Type B pancreatic cell (in vitro differentiated cells): Measurements from ENCODE around the gene CHST10. TPM values are rescaled to one million over a fixed set of nuclear protein-coding genes. Genes with fewer than 3 reads are reported as not detected.

Experiments used
- DNase-seq: peaks from one replicate; pipeline ENCODE4 v3.0.0; 2021; ENCODE audit warnings: mixed read lengths; ENCODE audit not compliant: unreplicated experiment; ENCODE audit errors: extremely low spot score
- H3K27ac Mint-ChIP-seq: 2 replicates; pipeline ENCODE4 v1.8.0; 2021; ENCODE audit warnings: mild to moderate bottlenecking, mixed read lengths
- H3K27me3 Mint-ChIP-seq: 2 replicates; pipeline ENCODE4 v1.8.0; 2021; ENCODE audit warnings: mixed read lengths
- H3K36me3 Mint-ChIP-seq: 2 replicates; pipeline ENCODE4 v1.8.0; 2021; ENCODE audit warnings: mixed read lengths
- H3K4me1 Mint-ChIP-seq: one replicate; pipeline ENCODE4 v1.8.0; 2021; ENCODE audit warnings: mixed read lengths; ENCODE audit not compliant: unreplicated experiment
- H3K4me3 Mint-ChIP-seq: 2 replicates; pipeline ENCODE4 v1.8.0; 2021; ENCODE audit warnings: mild to moderate bottlenecking, mixed read lengths
- H3K9me3 Mint-ChIP-seq: 2 replicates; pipeline ENCODE4 v1.8.0; 2021; ENCODE audit warnings: mixed read lengths
- CTCF ChIP-seq: fragments of 200-600 bp; sonication (generic); conservative IDR thresholded peaks from 2 replicates; pipeline ENCODE4 v1.5.0; 2021; ENCODE audit warnings: antibody characterized with exemption, mild to moderate bottlenecking
- total RNA-seq: library from RNA; stranded (reverse); gene quantifications from 2 replicates; pipeline ENCODE4 v1.2.1, GENCODE V29; 2021; ENCODE audit warnings: low replicate concordance

The CHST10 gene
- total RNA-seq, 1 donor from 2014 or later: 26.9 TPM

- H3K4me1 Mint-ChIP-seq: peaks cover 24% of the 10 kb centered on the region
- DNase-seq: no peak
- no peak for TF ChIP-seq CTCF
- H3K27ac Mint-ChIP-seq: peak overlapping the region; percentile 69
- no peaks in the 10 kb centered on the region for H3K27me3 Mint-ChIP-seq
- H3K4me3 Mint-ChIP-seq: peak overlapping the region; percentile 94
- H3K36me3 Mint-ChIP-seq: peaks cover 3% of the 10 kb centered on the region
- H3K9me3 Mint-ChIP-seq: no peaks in the 10 kb centered on the region
Measured at GRCh38 chr2:100416397-100416934, 1.0 kb downstream of the CHST10 start.

DNA sequence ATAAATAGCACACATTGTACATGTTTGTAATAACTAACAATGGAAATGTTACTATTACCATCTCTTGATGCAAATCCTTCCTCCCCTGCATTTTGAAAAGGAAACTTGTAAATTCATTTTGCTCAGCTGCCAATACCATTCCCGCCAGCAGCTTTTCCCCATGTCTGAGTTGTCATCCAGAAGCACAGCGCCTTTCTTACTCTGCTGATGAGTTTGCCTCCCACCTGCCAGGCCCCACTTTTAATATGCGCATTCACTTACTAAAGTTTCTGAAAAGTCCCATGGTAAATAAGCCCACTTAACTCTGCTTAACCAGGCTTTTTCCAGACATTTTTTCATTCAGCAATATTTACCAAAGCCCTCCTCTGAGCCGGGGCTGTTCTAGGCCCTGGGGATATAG, 3.9 kb downstream of the CHST10 start:
- no peak overlapping the region for H3K4me3 Mint-ChIP-seq
- H3K9me3 Mint-ChIP-seq: no peaks in the 10 kb centered on the region
- no peaks in the 10 kb centered on the region for H3K27me3 Mint-ChIP-seq
- DNase-seq: no peak
- H3K27ac Mint-ChIP-seq: no peak overlapping the region
- no peak for TF ChIP-seq CTCF
- peaks cover 4% of the 10 kb centered on the region for H3K36me3 Mint-ChIP-seq
- H3K4me1 Mint-ChIP-seq: peaks cover 24% of the 10 kb centered on the region

- no peak for TF ChIP-seq CTCF
- Mint-ChIP-seq H3K36me3 (peaks cover 8% of the 10 kb centered on the region), H3K4me3 (no peak overlapping the region)
Measured at GRCh38 chr2:100412881-100413321, 4.6 kb downstream of the CHST10 start.

DNA sequence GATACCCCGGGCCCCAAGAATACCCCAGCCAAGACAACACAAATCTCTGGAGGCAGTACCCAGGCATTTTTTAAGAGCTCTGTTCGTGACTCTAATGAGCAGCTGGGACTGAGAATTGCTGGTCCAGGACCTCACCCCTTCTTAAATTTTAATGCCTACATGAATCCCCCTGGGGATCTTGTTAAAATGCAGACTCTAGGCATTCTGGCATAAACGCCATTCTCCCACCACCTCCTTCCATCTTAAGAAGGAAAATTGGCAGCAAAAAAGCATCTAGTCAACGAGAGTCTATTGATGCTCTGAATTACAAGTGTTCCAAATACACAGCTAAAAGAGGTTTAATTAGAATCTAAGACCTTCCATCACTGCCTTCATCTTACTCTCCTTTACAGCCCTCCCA, 5.0 kb downstream of the CHST10 start:
- no peak overlapping the region for H3K4me3 Mint-ChIP-seq
- H3K27ac Mint-ChIP-seq: no peak overlapping the region

More at GRCh38 chr2:100412881-100413321, 4.6 kb downstream of the CHST10 start:
- H3K4me1 Mint-ChIP-seq: peaks cover 28% of the 10 kb centered on the region
- H3K9me3 Mint-ChIP-seq: no peaks in the 10 kb centered on the region
- no peak for DNase-seq
- no peak overlapping the region for H3K27ac Mint-ChIP-seq
- H3K27me3 Mint-ChIP-seq: no peaks in the 10 kb centered on the region

DNA sequence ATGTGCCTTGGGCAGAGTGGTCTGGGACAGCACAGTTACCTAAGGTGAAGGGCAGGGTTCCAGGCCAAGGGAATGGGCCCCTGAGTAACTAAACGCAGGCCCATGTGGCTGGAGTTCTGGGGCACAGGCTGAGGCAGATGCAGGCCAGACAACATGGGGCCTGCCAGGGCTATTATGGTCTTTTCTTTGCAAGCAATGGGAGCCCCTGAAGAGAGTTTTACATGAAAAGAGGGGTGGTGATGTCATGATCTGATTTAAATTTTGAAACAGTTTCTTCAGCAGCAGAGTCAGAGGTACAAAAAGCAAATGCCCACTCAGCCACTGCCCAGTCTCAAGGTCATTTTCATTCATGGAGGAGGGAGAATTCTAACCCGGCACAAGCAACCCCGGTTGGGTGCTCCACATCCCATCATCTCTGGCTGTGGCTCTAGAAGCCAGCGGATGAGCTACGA, 5.6 kb downstream of the CHST10 start:
- Mint-ChIP-seq H3K27ac (no peak overlapping the region), H3K9me3 (no peaks in the 10 kb centered on the region), H3K4me1 (peaks cover 25% of the 10 kb centered on the region), H3K27me3 (no peaks in the 10 kb centered on the region), H3K36me3 (peaks cover 8% of the 10 kb centered on the region), H3K4me3 (no peak overlapping the region)
- no peak for TF ChIP-seq CTCF
- no peak for DNase-seq

More for the DNA sequence above, 5.0 kb downstream of the CHST10 start:
- DNase-seq: no peak
- peaks cover 28% of the 10 kb centered on the region for H3K4me1 Mint-ChIP-seq
- H3K36me3 Mint-ChIP-seq: peaks cover 8% of the 10 kb centered on the region
- no peaks in the 10 kb centered on the region for H3K9me3 Mint-ChIP-seq
- TF ChIP-seq CTCF: no peak
- no peaks in the 10 kb centered on the region for H3K27me3 Mint-ChIP-seq
